GM21786 (cell line): ENCODE results near the gene PLPPR2.
A peak's percentile ranks its signal among the peaks of the same experiment; 100 is the strongest.
"Not testable (repeated sequence)": the region's sequence is repeated elsewhere in the genome, so short reads cannot be mapped to it uniquely, and the experiment has no call there.

Experiments
- ATAC-seq: cut with Tn5 transposase; IDR thresholded peaks from one replicate; pipeline ENCODE4 v1.9.1; 2021; ENCODE audit not compliant: unreplicated experiment

PLPPR2 gene

GRCh38 chr19:11339254-11340098 lies 15.8 kb upstream of the PLPPR2 start, which contains the start of gene RAB3D:
Gene RAB3D (minus strand): TSS chr19:11339657. CDS start chr19:11337399, 2,258 bp downstream.
- ATAC-seq: no peak

- ATAC-seq: not testable (repeated sequence)
Measured at GRCh38 chr19:11340099-11340467, 15.1 kb upstream of the PLPPR2 start.

GRCh38 chr19:11342429-11342828 lies 12.8 kb upstream of the PLPPR2 start:
- no peak for ATAC-seq

GRCh38 chr19:11345122-11345803 lies 10.0 kb upstream of the PLPPR2 start:
- ATAC-seq: no peak

GRCh38 chr19:11346104-11346940 lies 8.9 kb upstream of the PLPPR2 start, which contains the start of the genes CCDC159 and TMEM205:
Gene CCDC159 (plus strand): TSS chr19:11346519. CDS start chr19:11346607, 88 bp downstream.
Gene TMEM205 (minus strand): TSS chr19:11346268. CDS start chr19:11345619, 649 bp downstream.
- ATAC-seq: peak; percentile 82

GRCh38 chr19:11347546-11348039 lies 7.6 kb upstream of the PLPPR2 start:
- ATAC-seq: no peak

GRCh38 chr19:11349171-11349570 lies 6.1 kb upstream of the PLPPR2 start:
- ATAC-seq: no peak

- ATAC-seq: not testable (repeated sequence)
Measured at GRCh38 chr19:11354102-11354501, 1.1 kb upstream of the PLPPR2 start.

GRCh38 chr19:11356074-11356397 lies 804 bp downstream of the PLPPR2 start:
- ATAC-seq: no peak

GRCh38 chr19:11356676-11357550 lies 1.7 kb downstream of the PLPPR2 start:
- no peak for ATAC-seq

GRCh38 chr19:11359421-11359820 lies 4.2 kb downstream of the PLPPR2 start:
- no peak for ATAC-seq

- ATAC-seq: no peak
Measured at GRCh38 chr19:11361037-11361770, 6.0 kb downstream of the PLPPR2 start.

GRCh38 chr19:11361771-11362731 lies 6.8 kb downstream of the PLPPR2 start:
- ATAC-seq: no peak

GRCh38 chr19:11363881-11364280 lies 8.6 kb downstream of the PLPPR2 start:
- no peak for ATAC-seq

GRCh38 chr19:11364296-11364904 lies 9.2 kb downstream of the PLPPR2 start:
- ATAC-seq: no peak

- no peak for ATAC-seq
Measured at GRCh38 chr19:11364935-11365334, 9.7 kb downstream of the PLPPR2 start.

- no peak for ATAC-seq
Measured at GRCh38 chr19:11365557-11366117, 10.4 kb downstream of the PLPPR2 start.

- ATAC-seq: no peak
Measured at GRCh38 chr19:11367528-11367927, 12.3 kb downstream of the PLPPR2 start.
